Lower leg skin (tissue), 4 donors: Measurements from ENCODE around the gene ARHGEF4. TPM values are rescaled to one million over a fixed set of nuclear protein-coding genes. Genes with fewer than 3 reads are reported as not detected.

ENCODE experiments used
- DNase-seq, 2 donors: peaks; one replicate each; pipeline ENCODE4 v3.0.0-alpha.2; 2019; ENCODE audit warnings: low spot score in 2 of 2
- H3K4me3 ChIP-seq: fragments of 200-600 bp; sonication (generic); 2 replicates; pipeline ENCODE4 v1.5.1; 2017; ENCODE audit warnings: mild to moderate bottlenecking, low read depth; ENCODE audit not compliant: poor library complexity, severe bottlenecking
- POLR2A ChIP-seq, 2 donors: fragments of 450-650 bp; IDR thresholded peaks; one replicate each; pipeline ENCODE4 v1.6.1; 2016 to 2017; ENCODE audit warnings: antibody characterized with exemption in 2 of 2, mild to moderate bottlenecking in 1 of 2, moderate library complexity in 1 of 2
- WGBS, 2 donors: methylation state at CpG; one replicate each; pipeline ENCODE4 v1.1.5; 2018; 5-methylcytosine and 5-hydroxymethylcytosine counted together
- intact Hi-C: fragments of 100-400 bp; cut with DNase I; formaldehyde crosslinking; loops from one replicate; pipeline ENCODE4 v1.15.0; 2023; ENCODE audit warnings: low total_unique reads
- total RNA-seq, 4 donors: library from RNA; depleted of rRNA; stranded (reverse); fragments of >200 nt; gene quantifications; one replicate each; pipeline ENCODE4 v1.1.0, GENCODE V29; 2016
- TF ChIP-seq, protein P1 (sequence below), 3 donors: fragments of 450-650 bp; IDR thresholded peaks; one replicate each; pipeline ENCODE4 v1.5.1; 2016; ENCODE audit warnings: antibody characterized with exemption in 3 of 3, mild to moderate bottlenecking in 3 of 3, moderate library complexity in 2 of 3

The ARHGEF4 gene
- total RNA-seq, 4 donors from 2014 or later, result 106 to 220 (median 120) TPM

DNA sequence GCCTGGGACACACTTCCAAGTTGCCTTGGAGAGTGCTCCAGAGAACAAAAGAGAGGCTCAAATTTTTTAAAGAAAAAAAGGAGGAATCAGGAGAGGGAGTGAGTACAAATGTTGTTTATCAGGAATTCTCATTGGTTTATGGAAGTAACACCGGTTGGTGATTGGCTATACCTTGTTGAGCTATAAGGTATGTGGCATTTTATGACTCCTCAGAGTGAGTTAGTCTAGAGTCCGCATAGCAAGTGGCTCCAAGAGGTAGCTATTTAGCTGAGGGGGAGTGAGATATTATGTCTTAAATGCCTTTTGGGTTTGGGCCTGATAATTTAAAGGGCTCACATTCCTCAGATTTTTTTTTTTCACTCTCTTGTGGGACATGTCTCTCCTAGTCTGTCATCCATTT, 85.7 kb downstream of the ARHGEF4 start:
- no peak for DNase-seq
- H3K4me3 ChIP-seq, result no peak overlapping the region
- no peak for TF ChIP-seq POLR2A (IDR thresholded peaks at IDR 0.05)
- intact Hi-C loops, result no loop called here
- WGBS, 2 donors, result 90 to 93% methylated on average over 2 of the region's 2 CpGs

DNA sequence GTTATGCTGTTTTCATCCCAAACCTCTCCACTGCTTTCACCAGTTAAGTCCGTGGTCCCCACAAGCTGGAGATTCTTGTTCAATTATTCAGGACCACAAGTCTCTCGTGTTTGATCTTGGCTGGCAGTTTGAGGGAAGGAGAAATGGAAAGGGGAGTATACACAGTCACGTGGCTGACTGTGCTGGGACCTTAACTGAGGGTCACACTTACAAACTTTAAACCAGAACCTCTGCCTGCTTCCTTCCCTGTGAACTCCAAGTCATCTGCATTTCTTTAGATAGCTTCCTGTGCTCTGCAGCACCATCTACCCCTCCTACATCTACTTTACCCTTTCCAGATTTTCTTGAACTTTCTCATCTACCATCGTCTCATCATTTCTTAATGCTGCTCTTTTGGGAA, 91.7 kb downstream of the ARHGEF4 start:
- no peak for DNase-seq
- no peak for TF ChIP-seq POLR2A (IDR thresholded peaks at IDR 0.05)
- TF ChIP-seq, protein P1, sequence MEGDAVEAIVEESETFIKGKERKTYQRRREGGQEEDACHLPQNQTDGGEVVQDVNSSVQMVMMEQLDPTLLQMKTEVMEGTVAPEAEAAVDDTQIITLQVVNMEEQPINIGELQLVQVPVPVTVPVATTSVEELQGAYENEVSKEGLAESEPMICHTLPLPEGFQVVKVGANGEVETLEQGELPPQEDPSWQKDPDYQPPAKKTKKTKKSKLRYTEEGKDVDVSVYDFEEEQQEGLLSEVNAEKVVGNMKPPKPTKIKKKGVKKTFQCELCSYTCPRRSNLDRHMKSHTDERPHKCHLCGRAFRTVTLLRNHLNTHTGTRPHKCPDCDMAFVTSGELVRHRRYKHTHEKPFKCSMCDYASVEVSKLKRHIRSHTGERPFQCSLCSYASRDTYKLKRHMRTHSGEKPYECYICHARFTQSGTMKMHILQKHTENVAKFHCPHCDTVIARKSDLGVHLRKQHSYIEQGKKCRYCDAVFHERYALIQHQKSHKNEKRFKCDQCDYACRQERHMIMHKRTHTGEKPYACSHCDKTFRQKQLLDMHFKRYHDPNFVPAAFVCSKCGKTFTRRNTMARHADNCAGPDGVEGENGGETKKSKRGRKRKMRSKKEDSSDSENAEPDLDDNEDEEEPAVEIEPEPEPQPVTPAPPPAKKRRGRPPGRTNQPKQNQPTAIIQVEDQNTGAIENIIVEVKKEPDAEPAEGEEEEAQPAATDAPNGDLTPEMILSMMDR (IDR thresholded peaks at IDR 0.05), result no peak
- intact Hi-C loops, result no loop called here
- no peak overlapping the region for H3K4me3 ChIP-seq
- WGBS, 2 donors, result 68 to 69% methylated on average over 4 of the region's 4 CpGs

DNA sequence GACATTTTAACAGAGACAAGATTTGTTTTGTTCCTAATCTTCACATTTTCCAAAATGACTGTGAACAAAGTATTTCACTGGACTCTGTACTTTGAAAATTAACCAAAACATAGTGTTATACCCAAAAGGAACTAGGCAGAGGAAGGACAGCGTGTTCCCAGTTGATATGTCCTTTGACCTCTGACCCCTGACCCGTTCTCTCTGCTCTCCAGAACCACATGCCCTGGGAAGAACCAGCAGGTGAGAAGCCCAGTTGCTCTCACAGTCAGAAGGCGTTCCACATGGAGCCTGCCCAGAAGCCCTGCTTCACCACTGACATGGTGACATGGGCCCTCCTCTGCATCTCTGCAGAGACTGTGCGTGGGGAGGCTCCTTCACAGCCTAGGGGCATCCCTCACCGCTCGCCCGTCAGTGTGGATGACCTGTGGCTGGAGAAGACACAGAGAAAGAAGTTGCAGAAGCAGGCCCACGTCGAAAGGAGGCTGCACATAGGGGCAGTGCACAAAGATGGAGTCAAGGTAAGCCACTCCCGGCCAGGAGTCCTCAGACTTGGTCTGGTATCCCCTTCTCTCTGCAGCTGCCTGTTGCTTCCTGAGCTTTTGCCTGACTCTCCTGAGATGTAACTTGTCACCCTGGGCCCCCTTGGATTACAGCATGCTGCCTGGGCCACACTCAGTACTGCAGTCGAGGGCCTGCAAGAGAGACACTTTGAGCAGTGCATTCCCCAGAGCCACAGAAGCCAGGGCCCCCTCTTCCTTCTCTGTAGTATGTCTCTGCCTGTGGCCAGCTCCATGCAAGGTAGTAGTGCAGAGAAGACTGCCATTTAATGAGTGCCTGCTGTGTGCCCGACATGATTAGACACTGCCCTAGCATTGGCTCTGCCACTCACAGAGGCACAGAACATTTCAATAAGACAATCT, 94.3 kb downstream of the ARHGEF4 start:
- DNase-seq, result no peak
- WGBS, 2 donors, result 86 to 90% methylated on average over 12 of the region's 12 CpGs
- TF ChIP-seq POLR2A (IDR thresholded peaks at IDR 0.05), result no peak
- TF ChIP-seq, protein P1 (IDR thresholded peaks at IDR 0.05), result no peak
- intact Hi-C loops, result no loop called here
- H3K4me3 ChIP-seq, result no peak overlapping the region

DNA sequence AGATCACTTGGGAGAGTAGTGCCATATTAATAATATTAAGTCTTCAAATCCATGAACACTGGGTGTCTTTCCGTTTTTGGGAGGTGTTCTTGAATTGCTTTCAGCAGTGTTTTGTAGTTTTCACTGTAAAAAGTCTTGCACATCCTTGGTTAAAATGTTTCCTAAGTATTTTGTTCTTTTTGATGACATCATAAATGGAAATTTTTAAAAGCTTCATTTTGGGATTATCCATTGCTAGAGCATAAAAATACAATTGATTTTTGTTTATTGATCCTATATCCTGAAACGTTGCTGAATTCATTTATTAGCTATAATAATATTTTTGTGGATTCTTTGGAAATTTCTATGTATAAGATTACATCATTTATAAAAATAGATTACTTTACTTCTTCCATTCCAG, 96.8 kb downstream of the ARHGEF4 start:
- H3K4me3 ChIP-seq, result no peak overlapping the region
- DNase-seq, result no peak
- intact Hi-C loops, result no loop called here
- WGBS, 2 donors, result 60 to 66% methylated on average over 2 of the region's 2 CpGs
- TF ChIP-seq POLR2A (IDR thresholded peaks at IDR 0.05), result no peak
- TF ChIP-seq, protein P1 (IDR thresholded peaks at IDR 0.05), result no peak

DNA sequence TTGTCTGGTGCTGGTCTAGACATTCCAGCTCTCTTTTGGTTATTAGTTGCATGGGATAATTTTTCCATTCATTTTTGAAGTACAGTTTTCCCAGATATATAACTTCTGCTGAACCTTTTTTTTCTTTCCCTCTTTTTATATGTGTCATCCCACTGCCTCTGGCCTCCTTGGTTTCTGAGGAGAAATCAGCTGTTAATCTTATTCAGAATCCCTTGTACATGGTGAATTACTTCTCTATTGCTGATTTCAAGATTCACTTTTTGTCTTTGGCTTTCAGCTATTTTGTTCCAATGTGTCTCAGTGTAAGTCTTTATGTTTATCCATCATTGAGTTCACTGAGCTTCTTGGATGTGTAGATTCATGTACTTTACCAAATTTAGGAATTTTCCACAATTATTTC, 99.7 kb downstream of the ARHGEF4 start:
- TF ChIP-seq, protein P1 (IDR thresholded peaks at IDR 0.05), result no peak
- TF ChIP-seq POLR2A (IDR thresholded peaks at IDR 0.05), result no peak
- DNase-seq, result no peak
- no peak overlapping the region for H3K4me3 ChIP-seq
- intact Hi-C loops, result no loop called here

DNA sequence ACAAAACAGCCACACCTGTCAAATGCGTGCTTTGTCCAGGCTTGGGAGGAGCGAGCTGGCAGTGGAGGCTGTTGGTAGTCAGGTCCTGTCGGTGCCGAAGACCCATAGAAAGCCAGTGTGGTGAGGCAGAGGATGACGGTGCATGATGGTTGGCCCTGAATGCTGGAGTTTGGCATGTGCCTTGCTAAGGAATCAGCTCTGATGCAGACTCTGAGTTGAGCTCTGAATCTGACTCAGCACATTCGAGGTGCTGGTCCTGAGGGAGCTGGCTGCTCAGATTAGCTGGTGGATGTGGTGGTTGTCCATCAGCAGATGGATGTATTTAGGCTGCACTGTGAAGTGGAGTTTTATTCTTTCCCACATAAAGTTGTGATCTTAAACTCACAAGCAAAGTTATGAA, 111.3 kb downstream of the ARHGEF4 start:
- H3K4me3 ChIP-seq, result no peak overlapping the region
- DNase-seq, result no peak
- intact Hi-C loops, result no loop called here
- TF ChIP-seq POLR2A (IDR thresholded peaks at IDR 0.05), result no peak
- TF ChIP-seq, protein P1 (IDR thresholded peaks at IDR 0.05), result no peak
- WGBS, 2 donors, result 88 to 90% methylated on average over 6 of the region's 6 CpGs
